ENCODE results near the gene ITIH2. TPM values are rescaled to one million over a fixed set of nuclear protein-coding genes. Genes with fewer than 3 reads are reported as not detected.

ITIH2 gene
- total and polyA plus RNA-seq, 2 of the 8 experiments (the other 6 are each of a cell fraction or from before 2014, with no cell fraction given), result not detected

DNA sequence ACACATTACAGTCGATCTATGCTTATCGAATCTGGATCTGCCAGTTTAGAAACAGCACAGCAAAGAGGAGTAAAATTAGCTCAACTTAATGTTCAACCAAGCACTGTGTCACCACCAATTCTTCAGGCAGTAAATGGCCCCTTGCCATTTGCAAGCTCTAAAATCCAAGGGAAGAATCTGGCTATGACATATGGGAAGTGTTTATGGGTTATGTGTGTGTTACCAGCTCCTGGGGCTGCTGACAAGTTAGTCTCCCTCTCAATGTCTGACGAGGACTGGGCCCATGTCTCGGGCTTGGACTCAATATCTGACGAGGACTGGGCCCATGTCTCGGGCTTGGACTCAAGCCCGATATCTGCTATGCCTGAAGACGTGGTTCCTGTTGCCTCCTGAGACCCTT, 5.7 kb upstream of the ITIH2 start:
- H3K4me2 ChIP-seq (ENCODE audit: insufficient read depth in 1 of 2, low read depth in 2 of 2, low read length in 2 of 2), result no peak overlapping the region
- H2AK5ac ChIP-seq (ENCODE audit: low read depth, low read length), result no peak overlapping the region
- H3K36me3 ChIP-seq (ENCODE audit: control insufficient read depth in 2 of 4, insufficient read depth in 4 of 4, low read length in 3 of 4), result no peaks in the 10 kb centered on the region
- H2BK15ac ChIP-seq (ENCODE audit: low read length), result no peak overlapping the region
- FAIRE-seq, result no peak
- H2BK20ac ChIP-seq (ENCODE audit: low read length), result no peak overlapping the region
- H3K14ac ChIP-seq (ENCODE audit: insufficient read length), result no peak overlapping the region
- H4K5ac ChIP-seq (ENCODE audit: insufficient read length, low read depth, low read length), result no peak overlapping the region
- H3K4me1 ChIP-seq (replicated peaks in 1 of 4; ENCODE audit: control insufficient read depth in 3 of 4, insufficient read depth in 4 of 4, low read length in 3 of 4), result no peaks in the 10 kb centered on the region
- H2BK12ac ChIP-seq (ENCODE audit: low read depth, low read length), result no peak overlapping the region
- H3K23ac ChIP-seq (ENCODE audit: insufficient read length), result no peak overlapping the region
- no peak for DNase-seq (ENCODE audit: low read depth in 1 of 2, low spot score in 2 of 2)
- TF ChIP-seq FOSL1 (IDR thresholded peaks at IDR 0.05; ENCODE audit: insufficient read depth, low read depth, low read length), result no peak
- no peak for TF ChIP-seq JUND (IDR thresholded peaks at IDR 0.05; ENCODE audit: low read length)
- no peak for TF ChIP-seq EGR1 (IDR thresholded peaks at IDR 0.05; ENCODE audit: borderline replicate concordance, low read depth, low read length)
- TF ChIP-seq TCF12 (IDR thresholded peaks at IDR 0.05; ENCODE audit: low read depth, low read length), result no peak
- TF ChIP-seq SP2 (IDR thresholded peaks at IDR 0.05; ENCODE audit: low read length), result no peak
- no peak for TF ChIP-seq SP4 (IDR thresholded peaks at IDR 0.05; ENCODE audit: low read length)
- no peak for TF ChIP-seq PHF8 (conservative IDR thresholded peaks at IDR 0.05; ENCODE audit: low read depth, low read length)
- TF ChIP-seq RXRA (IDR thresholded peaks at IDR 0.05; ENCODE audit: insufficient read depth, low read depth, low read length), result no peak
- CTCF ChIA-PET (ENCODE audit: partially characterized antibody), result interaction anchor here (1.5 to 3.7 kb wide), 3 partner anchors 11 to 172 kb away, joined by 3 to 24 read pairs (median 7); no protein-coding TSS in a partner anchor
- H3K79me1 ChIP-seq (ENCODE audit: low read depth, low read length), result no peaks in the 10 kb centered on the region
- no peaks in the 10 kb centered on the region for H3K27me3 ChIP-seq (replicated peaks in 1 of 4; ENCODE audit: control insufficient read depth in 3 of 4, extremely low read depth in 1 of 4, insufficient read depth in 3 of 4, low read length in 3 of 4)
- no peak overlapping the region for H3K18ac ChIP-seq (ENCODE audit: extremely low read depth, low read length)
- no peak overlapping the region for H3K4me3 ChIP-seq (ENCODE audit: extremely low read depth in 1 of 4, insufficient read depth in 2 of 4, low read depth in 3 of 4, low read length in 4 of 4)
- no peak overlapping the region for H3K9ac ChIP-seq (replicated peaks in 1 of 4; ENCODE audit: extremely low read depth in 1 of 4, low read depth in 3 of 4, low read length in 3 of 4)
- no peak overlapping the region for H2BK120ac ChIP-seq (replicated peaks; ENCODE audit: low read depth, low read length)
- no peak overlapping the region for H2BK5ac ChIP-seq (ENCODE audit: low read depth, low read length)
- no peaks in the 10 kb centered on the region; the same call in 1 of the 2 replicates for H3K23me2 ChIP-seq (ENCODE audit: low read depth, low read length)
- H4K8ac ChIP-seq (ENCODE audit: extremely low read depth, insufficient read depth, low read length), result no peak overlapping the region
- WGBS, 2 experiments (ENCODE audit: extremely low coverage in 1 of 2, insufficient coverage in 1 of 2, insufficient read length in 1 of 2, insufficient replicate concordance in 2 of 2, low coverage in 1 of 2, low lambda C conversion rate in 2 of 2, missing lambda C conversion rate in 1 of 2), result 83% methylated on average over 8 of the region's 8 CpGs; no CpG with 5 or more reads in 1 of the 2 experiments
- no peak overlapping the region for H3K56ac ChIP-seq (replicated peaks; ENCODE audit: insufficient read length, low read depth, low read length)
- POLR2A ChIA-PET (ENCODE audit: partially characterized antibody), result no interaction called here
- no peaks in the 10 kb centered on the region for H4K20me1 ChIP-seq (replicated peaks in 1 of 2; ENCODE audit: control insufficient read depth in 1 of 2, insufficient read depth in 2 of 2, low read length in 2 of 2)
- H3K79me2 ChIP-seq (ENCODE audit: control insufficient read depth in 1 of 2, insufficient read depth in 2 of 2, low read length in 2 of 2), result no peaks in the 10 kb centered on the region
- H3K9me3 ChIP-seq (ENCODE audit: insufficient read depth in 2 of 2, low read depth in 1 of 2, low read length in 1 of 2), result peaks cover 4% of the 10 kb centered on the region in 2 experiments; a peak in 2 of 4 replicates
- H3K27ac ChIP-seq (ENCODE audit: low read depth, low read length), result no peak overlapping the region
- no peak overlapping the region for H3K4ac ChIP-seq (replicated peaks; ENCODE audit: insufficient read length, low read depth, low read length)
- H2AFZ ChIP-seq (ENCODE audit: low read length), result no peak overlapping the region
- H4K91ac ChIP-seq (replicated peaks; ENCODE audit: insufficient read length, low read length), result no peak overlapping the region

All from H1 (cell line).